HG03469 (cell line): Measurements from ENCODE around the gene RIPOR3.
"Not testable (repeated sequence)": the region's sequence is repeated elsewhere in the genome, so short reads cannot be mapped to it uniquely, and the experiment has no call there.

Experiments used
- ATAC-seq: cut with Tn5 transposase; IDR thresholded peaks from one replicate; pipeline ENCODE4 v1.9.1; 2021; ENCODE audit warnings: mild to moderate bottlenecking, moderate library complexity, moderate number of reproducible peaks; ENCODE audit not compliant: unreplicated experiment

The RIPOR3 gene

DNA sequence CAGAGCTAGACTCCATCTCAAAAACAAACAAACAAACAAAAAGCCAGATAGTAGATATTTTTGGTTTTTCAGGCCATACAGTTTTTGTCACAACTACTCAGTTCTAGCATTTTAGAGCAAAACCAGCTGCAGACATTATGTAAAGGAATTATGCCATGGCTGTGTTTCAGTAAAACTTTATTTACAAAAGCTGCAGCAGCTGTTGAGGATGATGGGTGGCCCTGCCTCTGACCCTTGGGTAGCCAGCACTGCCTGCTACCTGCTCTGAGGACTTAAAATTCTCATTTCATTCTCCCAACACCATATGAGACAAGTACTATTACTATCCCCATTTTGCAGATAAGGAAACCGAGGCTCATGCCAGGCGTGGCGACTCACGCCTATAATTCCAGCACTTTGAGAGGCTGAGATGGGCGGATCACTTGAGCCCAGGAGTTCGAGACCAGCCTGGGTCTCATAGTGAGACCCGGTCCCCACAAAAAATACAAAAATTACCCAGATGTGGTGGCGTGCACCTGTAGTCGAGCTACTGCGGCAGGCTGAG, 56.3 kb downstream of the RIPOR3 start:
- no peak for ATAC-seq

DNA sequence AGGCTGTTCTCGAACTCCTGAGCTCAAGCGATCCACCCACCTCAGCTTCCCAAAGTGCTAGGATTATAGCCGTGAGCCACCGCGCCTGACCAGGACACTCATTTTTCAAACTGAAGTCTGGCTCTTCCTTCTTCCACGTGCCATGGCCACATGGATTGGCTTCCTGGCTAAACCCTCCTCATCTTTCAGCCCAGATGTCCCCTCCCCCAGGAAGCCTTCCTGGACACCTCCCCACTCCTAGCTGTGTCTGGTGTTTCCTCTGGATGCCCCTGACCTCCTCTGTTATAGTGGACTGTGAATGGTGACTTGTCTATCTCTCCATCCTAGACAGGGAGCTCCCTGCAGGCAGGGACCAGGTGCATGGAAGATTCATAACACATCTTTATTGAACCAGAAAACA, 57.2 kb downstream of the RIPOR3 start:
- no peak for ATAC-seq

DNA sequence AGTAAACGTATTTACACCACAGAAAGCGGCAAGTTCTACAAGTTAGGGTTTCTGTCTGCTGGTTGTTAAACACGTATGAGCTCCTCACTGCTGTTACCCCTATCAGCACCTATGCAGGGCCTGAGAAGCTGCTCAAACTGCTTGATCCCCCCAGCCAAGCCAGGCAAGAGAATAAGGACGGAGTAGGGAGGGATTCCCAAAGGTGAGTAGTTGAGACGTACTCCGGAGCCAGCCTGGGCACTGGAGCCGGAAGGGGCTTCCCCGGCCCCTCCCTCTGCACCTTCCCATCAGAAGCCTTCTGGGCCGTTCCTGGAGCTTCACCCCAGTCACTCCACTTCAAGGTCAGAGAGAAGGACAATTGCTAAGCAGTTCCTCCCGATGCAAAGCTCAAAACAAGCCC, 58.0 kb downstream of the RIPOR3 start:
- no peak for ATAC-seq

DNA sequence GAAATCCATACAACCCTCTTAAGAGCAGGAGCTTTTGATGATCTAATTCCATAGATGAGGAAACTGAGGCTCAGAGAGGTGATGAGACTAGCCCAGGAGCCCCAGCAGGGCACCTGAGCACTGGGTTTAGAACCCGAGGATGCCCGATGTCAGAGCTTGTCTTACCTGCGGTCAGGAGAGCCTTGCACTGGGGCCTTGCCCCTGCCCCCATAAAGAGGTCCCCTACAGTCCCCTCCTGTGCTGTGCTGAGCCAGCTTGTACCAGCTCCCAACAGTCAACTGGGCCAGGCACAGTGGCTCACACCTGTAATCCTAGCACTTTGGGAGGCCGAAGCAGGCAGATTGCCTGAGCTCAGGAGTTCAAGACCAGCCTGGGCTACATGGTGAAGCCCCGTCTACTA, 58.6 kb downstream of the RIPOR3 start:
- no peak for ATAC-seq

DNA sequence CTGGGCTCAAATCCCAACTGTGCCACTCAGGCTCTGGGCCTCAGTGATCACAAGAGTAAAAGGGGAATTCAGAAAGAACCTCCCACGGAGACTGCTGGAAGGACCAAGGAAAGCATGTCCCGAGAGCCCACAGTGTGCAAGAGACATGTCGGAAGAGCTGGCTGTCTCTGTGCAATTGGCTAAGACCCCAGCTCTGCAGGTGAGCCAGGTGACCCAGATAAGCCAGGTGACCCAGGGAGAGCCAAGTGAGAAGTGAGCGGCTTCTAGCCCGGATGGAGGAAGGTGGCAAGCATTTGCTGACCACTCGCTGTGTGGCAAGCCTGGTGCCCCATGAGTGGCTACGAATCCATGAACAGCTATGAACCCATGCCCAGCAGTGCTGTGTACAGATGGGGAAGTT, 59.1 kb downstream of the RIPOR3 start:
- no peak for ATAC-seq

DNA sequence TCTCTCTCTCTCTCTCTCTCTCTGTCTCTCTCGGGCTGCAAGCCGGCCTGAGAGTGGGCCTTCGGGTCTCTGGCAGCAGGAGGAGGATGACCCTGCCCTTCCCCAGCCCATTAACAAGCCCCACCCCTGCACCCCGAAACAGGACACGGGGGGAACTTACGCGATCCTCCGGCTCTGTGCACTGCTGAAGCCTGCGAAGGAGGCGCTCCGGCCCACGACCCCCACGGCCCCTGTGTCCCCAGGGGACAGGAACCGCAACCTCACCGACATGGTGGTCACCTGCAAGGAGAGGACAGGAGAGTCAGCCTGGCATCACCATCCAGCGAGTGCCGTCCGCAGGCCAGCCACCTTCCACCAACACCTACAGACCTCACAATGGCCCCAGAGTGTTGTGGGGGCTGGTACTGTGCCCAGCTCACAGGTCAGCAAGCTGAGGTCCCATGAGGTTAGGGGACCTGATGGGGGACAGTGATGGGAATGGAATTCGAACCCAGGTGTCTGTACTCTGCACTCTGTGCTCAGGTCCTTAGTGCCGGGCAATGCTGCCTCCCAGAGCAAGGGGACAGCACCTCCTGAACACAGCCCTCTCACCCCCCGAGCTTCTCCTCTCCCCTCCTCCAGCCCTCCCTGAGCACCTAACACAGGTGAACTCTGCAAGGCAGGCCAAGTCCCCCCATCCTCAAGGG, 60.6 kb downstream of the RIPOR3 start:
- ATAC-seq, result no peak

DNA sequence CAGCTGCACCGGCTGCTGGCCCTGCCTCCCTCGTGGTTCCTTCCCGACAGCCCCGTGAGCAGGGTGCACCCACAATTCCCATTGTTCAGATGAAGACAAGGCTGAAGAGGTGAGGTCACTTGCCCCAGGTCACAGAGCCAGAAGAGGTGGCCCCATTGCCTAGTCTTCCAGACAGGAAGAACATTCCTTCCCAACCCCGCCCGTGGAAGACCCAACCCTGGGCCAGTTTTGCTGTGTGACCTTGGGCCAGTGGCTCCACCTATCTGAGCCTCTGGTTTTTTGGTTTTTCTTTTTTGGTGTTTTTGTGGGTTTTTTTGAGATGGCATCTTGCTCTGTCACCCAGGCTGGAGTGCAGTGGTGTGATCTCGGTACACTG, 61.7 kb downstream of the RIPOR3 start:
- ATAC-seq, result no peak

DNA sequence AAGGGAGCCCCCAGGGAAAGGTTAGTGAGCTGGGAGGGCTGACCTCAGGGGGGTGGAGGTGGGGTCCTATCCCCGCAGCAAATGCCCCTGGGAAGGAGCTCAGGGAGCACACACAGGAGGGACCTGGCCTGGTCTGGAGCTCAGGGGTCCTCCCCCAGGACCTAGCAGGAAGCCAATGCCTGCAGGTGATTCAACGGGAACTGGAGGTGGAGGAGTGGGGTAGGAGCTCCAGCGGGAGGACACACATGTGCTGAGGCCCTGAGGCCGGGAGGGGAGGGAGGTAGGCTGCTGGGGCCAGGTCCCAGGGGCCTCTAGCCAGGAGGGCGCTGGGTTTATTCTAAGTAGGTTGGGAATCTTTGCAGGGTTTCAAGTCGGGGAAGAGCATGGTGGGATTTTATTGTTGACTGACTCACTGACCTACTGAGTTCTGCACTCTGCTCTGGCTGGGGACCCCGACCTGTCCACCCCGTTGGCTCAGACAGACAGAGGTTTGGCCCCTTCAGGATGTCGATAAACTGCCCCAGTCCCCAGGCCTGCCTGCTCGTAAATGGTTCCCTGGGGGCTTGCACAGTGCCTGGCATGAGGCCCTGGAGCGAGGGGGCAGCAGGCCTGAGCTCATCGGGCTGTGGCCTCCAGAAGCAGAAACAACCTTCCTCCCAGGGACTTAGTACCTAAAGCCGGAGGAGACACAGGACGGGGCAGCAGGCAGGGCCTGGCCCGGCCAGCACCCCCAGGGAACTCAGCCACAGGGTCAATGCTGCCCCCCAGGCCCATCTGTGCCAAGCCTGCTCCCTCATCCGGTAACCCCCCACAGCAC, 62.3 kb downstream of the RIPOR3 start:
- no peak for ATAC-seq

DNA sequence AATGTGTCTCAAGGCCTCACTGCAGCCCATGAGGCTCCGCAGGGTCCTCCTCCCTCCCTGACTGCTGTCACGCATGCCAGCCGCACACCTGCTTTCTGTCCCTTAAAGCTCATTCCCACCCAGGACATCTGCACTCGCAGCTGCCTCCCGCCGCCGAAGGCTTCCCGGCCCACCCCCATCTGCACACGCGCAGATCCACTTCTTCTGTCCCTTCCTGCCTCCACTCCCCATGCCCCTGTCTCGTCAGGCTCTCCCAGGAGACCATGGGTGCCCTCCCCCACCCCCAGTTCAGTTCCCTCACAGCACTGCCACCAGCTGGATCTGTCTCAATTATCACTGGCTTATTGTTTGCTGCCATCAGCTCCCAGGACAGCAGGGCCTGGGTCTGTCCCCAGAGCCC, 63.0 kb downstream of the RIPOR3 start:
- no peak for ATAC-seq

DNA sequence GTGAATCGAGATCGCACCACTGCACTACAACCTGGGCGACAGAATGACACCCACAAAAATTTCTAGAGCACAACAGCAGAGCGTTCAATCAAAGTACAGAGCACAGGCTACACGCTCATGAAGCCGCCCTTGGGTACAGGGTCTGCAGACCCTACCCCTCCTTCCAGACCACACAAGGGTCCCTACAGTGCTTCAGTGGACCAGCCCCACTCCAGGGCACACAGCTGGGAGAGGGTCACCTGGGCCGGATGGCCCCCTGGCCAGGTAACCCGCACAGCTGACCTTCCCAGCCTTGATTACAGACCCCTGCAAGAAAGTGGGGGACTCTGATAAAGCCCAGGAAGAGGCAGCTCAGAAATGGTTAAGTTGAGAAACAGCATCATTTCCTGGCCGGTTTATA, 63.6 kb downstream of the RIPOR3 start:
- ATAC-seq, result no peak

DNA sequence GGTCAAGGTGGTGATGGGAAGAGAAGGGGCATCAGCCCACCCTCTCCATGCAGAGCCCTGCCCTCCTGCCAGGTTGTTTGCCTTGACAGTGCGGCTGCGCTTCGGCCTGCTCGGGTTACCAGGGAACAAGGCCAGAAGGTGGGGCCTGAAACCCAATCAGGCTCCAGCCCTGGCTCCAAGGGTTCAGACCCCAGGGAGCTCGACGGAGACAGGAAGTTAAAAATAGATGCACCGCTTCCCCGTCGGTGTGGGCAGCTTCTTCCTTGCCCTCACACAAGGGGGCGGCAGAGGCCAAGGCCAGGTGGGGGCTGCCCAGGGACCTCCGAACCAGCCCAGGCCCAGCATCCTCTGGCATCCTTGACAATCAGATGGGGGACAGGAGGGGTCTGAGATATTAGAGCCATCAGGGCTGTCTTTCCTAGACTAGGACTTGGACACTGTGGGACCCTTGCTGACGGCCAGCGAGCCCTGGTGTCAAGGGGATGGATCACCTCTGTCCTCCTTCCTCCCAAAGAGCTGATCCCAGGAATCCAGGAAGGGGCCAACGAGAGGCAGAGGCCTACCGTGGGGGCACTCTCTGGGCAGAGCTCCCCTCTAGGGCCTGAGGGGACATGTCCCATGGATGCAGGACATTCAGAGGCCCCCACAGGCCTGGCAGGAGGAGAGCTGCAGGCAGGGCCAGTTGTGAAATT, 65.2 kb downstream of the RIPOR3 start:
- ATAC-seq, result no peak

DNA sequence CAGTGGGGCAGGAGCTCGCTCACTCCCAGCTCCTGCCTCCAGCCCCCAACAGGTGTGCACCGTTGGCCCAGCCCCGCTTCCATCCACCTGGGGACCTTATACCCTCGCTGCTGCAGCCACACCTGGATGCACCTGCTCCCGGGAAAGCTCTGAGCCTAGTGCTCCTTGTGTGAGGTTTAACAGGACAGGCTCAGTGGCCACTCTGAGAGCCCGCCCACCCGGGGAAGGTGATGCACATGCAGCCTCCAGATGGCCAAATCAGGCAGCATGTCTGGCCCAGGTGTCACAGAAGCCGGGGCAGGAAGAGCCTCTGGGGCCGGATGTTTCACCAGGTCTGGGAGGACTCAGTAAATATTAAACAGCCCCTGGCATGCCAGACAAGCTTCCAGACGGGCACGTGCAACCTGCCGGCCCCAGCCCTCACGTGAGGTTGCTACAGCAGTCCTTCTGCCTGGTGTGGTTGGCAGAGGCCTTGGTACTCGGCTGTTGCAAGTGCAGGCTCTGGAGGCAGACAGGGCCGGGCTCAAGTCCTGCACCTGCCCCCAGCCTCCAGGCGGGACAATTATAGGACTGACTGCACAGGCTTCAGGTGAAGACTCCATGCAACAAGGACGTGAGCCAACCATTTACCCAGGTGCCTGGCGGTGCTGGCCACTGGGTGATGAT, 66.9 kb downstream of the RIPOR3 start:
- no peak for ATAC-seq

DNA sequence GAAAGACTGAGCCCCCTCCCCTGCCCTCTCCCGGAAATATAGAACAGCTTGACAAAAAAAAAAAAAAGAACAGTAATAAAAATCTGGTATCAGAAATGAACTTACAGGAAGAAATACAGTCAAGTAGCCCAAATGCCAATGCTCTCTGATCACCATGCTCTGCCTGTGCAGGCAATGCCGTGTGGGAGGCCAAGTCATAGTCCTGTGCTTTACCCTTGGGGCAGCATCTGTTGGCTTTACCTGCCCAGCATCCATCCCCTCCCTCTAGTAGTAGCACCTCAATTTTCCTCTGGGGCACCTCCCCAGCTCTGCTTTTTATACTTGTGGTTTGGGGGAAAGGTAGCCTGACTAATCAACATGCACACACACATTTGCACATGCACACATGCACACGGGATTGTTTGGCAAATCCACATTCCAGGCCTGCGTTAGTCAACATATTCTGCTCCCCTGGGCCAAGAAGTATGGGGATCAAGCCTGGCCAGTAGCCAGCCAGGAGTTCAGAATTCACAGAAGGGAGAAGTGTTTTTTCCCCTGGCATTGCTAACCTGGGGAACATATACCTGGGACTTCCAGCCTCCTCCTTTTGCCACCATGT, 70.2 kb downstream of the RIPOR3 start:
- no peak for ATAC-seq

DNA sequence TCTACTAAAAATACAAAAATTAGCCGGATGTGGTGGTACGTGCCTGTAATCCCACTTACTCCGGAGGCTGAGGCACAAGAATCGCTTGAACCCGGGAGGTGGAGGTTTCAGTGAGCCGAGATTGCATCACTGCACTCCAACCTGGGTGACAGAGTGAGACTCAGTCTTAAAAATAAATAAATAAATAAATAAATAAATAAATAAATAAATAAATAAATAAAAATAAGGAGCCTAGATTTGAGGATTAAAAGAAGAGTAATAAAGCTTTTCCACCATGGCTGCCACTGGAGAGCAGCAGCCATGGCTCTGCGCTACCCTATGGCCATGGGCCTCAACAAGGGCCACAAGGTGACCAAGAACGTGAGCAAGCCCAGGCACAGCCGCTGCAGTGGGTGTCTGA, 70.9 kb downstream of the RIPOR3 start:
- ATAC-seq, result not testable (repeated sequence)

DNA sequence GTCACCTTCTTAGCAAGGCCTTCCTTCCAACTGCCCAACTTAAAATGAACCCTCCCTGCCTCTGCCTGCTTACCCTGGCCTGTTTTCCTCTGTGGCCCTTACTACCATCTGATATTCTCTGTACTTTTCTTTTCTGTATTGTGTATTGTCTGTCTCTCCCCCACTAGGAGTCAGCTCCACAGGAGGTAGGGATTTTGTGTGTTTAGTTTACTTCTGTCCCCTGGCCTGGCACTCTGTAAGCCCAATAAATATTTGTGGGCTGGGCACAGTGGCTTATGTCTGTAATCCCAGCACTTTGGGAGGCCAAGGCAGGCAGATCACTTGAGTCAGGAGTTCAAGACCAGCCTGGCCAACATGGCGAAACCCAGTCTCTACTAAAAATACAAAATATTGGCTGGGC, 72.8 kb downstream of the RIPOR3 start:
- no peak for ATAC-seq

DNA sequence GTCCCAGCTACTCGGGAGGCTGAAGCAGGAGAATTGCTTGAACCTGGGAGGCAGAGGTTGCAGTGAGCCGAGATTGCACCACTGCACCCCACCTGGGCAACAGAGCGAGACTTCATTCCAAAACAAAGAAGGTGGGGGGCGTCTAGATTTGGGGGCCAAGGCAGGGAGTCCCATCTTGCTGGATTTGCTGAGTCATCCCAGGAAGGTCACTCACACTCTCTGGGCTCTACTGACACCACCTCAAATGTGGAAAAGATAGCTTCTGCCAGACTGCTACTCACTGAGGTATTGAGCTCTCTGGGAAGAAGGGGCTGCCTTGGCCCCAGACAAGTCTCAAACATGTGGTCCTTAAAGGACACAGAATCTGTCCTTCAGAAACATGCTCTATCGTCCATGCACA, 74.3 kb downstream of the RIPOR3 start:
- no peak for ATAC-seq

DNA sequence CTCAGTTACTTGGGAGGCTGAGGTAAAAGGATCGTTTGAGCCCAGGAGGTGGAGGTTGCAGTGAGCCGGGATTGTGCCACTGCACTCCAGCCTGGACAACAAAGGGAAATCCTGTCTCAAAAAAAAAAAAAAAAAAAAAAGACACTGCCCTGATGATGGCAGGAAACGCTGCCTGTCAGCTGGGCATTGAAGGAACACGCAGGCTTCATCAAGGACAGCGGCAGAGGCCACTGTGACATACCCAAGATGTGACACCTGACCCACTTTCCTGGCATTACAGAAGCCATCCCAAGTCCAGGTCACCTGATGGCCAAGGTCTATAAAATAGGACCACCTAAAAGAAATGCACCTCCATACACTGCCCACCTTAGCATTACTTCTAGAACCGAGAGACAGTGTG, 75.9 kb downstream of the RIPOR3 start:
- no peak for ATAC-seq

DNA sequence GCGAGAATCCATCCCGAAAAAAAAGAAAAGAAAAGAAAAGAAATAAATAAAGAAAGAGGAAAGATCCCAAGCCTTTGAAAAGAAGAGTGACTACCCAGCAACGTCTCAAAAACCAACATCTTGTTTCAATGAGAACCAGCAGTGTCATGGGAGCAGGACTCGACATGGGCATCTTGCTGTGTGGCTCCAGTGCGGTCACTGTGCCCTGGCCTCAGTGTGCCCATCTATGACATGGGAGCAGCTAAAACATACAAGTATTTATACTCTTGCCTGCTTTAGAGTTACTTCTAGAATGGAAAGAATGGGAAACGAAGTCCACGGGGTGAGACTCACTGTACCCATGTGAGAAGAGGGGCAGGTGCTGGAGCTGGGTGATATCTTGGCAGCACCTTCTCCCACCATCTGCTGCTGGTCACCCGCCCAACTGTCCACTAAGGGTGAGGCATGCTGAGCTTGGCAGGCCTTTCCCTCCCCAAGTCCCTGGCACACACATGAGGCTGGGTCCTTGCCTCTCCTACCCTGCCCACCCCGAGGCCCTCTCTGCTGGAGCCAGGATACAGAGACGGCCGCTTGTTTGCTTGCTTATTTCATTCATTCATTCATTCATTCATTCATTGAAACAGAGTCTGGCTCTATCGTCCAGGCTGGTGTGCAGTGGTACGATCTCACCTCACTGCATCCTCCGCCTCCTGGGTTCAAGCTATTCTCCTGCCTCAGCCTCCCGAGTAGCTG, 77.7 kb downstream of the RIPOR3 start:
- no peak for ATAC-seq

DNA sequence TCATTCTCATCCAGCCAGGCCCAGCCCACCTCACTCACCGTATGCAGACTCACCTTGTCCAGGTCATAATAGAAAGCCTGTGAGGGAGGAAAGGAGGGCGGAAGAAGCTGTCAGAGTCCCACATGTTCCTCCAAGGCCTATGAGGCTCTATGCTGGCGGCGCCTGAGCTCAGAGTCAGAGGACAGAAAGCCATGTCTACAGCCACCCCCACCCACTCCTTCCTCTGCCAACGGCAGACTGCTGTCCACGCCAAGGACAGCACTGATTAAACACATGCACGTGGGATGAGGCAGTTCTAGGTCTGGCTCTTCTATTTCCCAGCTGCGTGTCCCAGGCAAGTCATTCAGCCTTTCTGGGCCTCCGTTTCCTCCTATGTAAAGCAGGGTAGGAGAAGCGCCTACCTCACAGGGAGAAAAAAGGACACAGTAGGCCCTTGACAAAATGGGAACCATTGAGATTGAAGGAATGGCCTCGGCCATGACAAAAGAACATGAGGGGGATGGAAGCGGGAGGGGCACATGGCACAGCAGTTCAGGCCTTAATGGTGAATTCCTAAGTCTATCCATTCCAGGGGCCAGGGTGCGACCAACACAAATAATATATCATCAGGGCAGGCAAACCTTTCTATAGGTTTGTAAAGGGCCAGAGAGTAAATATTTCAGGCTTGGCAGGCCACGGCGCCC, 80.1 kb downstream of the RIPOR3 start:
- ATAC-seq, result no peak
